Panc1 (cell line): ENCODE measurements around the gene MYBBP1A.

Experiments
- POLR2AphosphoS5 ChIP-seq: IDR thresholded peaks from 2 replicates; pipeline ENCODE4 v1.6.1; 2012; ENCODE audit warnings: mild to moderate bottlenecking, low read depth, low read length, moderate library complexity
- REST ChIP-seq, 2 experiments: IDR thresholded peaks; 2 replicates each; pipeline ENCODE4 v1.6.1; 2011 to 2012; ENCODE audit warnings: low read depth in 2 of 2, control low read depth in 1 of 2, low read length in 1 of 2, mild to moderate bottlenecking in 1 of 2, moderate library complexity in 1 of 2; ENCODE audit not compliant: insufficient read depth in 1 of 2
- TCF7L2 ChIP-seq: IDR thresholded peaks from 2 replicates; pipeline ENCODE4 v1.6.1; 2011; ENCODE audit warnings: mild to moderate bottlenecking, low read depth, low read length, inconsistent platforms
- TF ChIP-seq, protein P1 (sequence below): fragments of 450-650 bp; IDR thresholded peaks from 2 replicates; pipeline ENCODE4 v1.5.1; 2017; ENCODE audit warnings: mild to moderate bottlenecking

- TF ChIP-seq, protein P1, sequence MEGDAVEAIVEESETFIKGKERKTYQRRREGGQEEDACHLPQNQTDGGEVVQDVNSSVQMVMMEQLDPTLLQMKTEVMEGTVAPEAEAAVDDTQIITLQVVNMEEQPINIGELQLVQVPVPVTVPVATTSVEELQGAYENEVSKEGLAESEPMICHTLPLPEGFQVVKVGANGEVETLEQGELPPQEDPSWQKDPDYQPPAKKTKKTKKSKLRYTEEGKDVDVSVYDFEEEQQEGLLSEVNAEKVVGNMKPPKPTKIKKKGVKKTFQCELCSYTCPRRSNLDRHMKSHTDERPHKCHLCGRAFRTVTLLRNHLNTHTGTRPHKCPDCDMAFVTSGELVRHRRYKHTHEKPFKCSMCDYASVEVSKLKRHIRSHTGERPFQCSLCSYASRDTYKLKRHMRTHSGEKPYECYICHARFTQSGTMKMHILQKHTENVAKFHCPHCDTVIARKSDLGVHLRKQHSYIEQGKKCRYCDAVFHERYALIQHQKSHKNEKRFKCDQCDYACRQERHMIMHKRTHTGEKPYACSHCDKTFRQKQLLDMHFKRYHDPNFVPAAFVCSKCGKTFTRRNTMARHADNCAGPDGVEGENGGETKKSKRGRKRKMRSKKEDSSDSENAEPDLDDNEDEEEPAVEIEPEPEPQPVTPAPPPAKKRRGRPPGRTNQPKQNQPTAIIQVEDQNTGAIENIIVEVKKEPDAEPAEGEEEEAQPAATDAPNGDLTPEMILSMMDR: no peak
- TF ChIP-seq REST (IDR thresholded peaks at IDR 0.05; ENCODE audit: insufficient read depth in 1 of 2, low read depth in 2 of 2, low read length in 1 of 2) (no peak), POLR2AphosphoS5 (no peak), TCF7L2 (no peak)
Observed at GRCh38 chr17:4538236-4539002, 16.8 kb downstream of the MYBBP1A start.
